H1 (cell line): Measurements from ENCODE around the gene RRAGC. TPM values are rescaled to one million over a fixed set of nuclear protein-coding genes. Genes with fewer than 3 reads are reported as not detected.
A peak's percentile ranks its signal among the peaks of the same experiment; 100 is the strongest.

Experiments used
- CTCF ChIA-PET: fragments of 300-600 bp; sonication (Branson Sonifier 250); formaldehyde crosslinking; loops from one replicate; lab custom pipeline; 2021; ENCODE audit not compliant: partially characterized antibody; lab: Charles Lee
- POLR2A ChIA-PET: fragments of 300-600 bp; sonication (Branson Sonifier 250); formaldehyde crosslinking; loops from one replicate; lab custom pipeline; 2021; ENCODE audit warnings: inconsistent platforms; ENCODE audit not compliant: partially characterized antibody; lab: Charles Lee
- DNase-seq, 2 experiments: peaks; one replicate each; pipeline versions ENCODE4 v3.0.0 to v3.0.0-alpha.2; 2010 to 2022; ENCODE audit warnings: low spot score in 2 of 2, low read depth in 1 of 2, mixed read lengths in 1 of 2
- FAIRE-seq: peaks from 2 replicates; lab custom pipeline; 2011; peaks lifted over from hg19 to GRCh38; lab: Jason Lieb, UNC
- H2AFZ ChIP-seq: 2 replicates; pipeline ENCODE4 v1.8.1; 2012; ENCODE audit warnings: low read length, inconsistent platforms
- H2AK5ac ChIP-seq: 2 replicates; pipeline ENCODE4 v1.6.1; 2013; ENCODE audit warnings: low read depth, low read length
- H2BK120ac ChIP-seq: replicated peaks from 2 replicates; pipeline ENCODE3; 2013; ENCODE audit warnings: low read depth, low read length, inconsistent platforms
- H2BK12ac ChIP-seq: 2 replicates; pipeline ENCODE4 v1.6.1; 2013; ENCODE audit warnings: low read depth, low read length
- H2BK15ac ChIP-seq: 2 replicates; pipeline ENCODE4 v1.6.1; 2013; ENCODE audit warnings: low read length
- H2BK20ac ChIP-seq: 2 replicates; pipeline ENCODE4 v1.6.1; 2013; ENCODE audit warnings: low read length
- H2BK5ac ChIP-seq: 2 replicates; pipeline ENCODE4 v1.6.1; 2013; ENCODE audit warnings: low read depth, low read length
- H3K14ac ChIP-seq: 2 replicates; pipeline ENCODE4 v1.6.1; 2013; ENCODE audit warnings: inconsistent platforms; ENCODE audit not compliant: insufficient read length
- H3K18ac ChIP-seq: 2 replicates; pipeline ENCODE4 v1.6.1; 2013; ENCODE audit warnings: low read length; ENCODE audit errors: extremely low read depth
- H3K23ac ChIP-seq: 2 replicates; pipeline ENCODE4 v1.6.1; 2013; ENCODE audit warnings: inconsistent platforms; ENCODE audit not compliant: insufficient read length
- H3K23me2 ChIP-seq: 2 replicates; pipeline ENCODE4 v1.6.1; 2013; ENCODE audit warnings: low read depth, low read length
- H3K27ac ChIP-seq: 2 replicates; pipeline ENCODE4 v1.6.1; 2011; ENCODE audit warnings: low read depth, low read length, inconsistent platforms
- H3K27me3 ChIP-seq, 4 experiments: replicated peaks in 1 of 4; 1 replicate in 1 of 4; 2 replicates in 3 of 4; pipeline versions ENCODE4 v1.6.1 to v1.8.1; 2011 to 2013; ENCODE audit warnings: low read length in 3 of 4, mild to moderate bottlenecking in 3 of 4, inconsistent platforms in 2 of 4, mixed read lengths in 2 of 4, moderate library complexity in 1 of 4; ENCODE audit not compliant: control insufficient read depth in 3 of 4, insufficient read depth in 3 of 4; ENCODE audit errors: extremely low read depth in 1 of 4
- H3K36me3 ChIP-seq, 4 experiments: 2 replicates each; pipeline versions ENCODE4 v1.6.1 to v1.8.1; 2011 to 2013; ENCODE audit warnings: mild to moderate bottlenecking in 4 of 4, low read length in 3 of 4, moderate library complexity in 2 of 4, control low read depth in 1 of 4, inconsistent platforms in 1 of 4; ENCODE audit not compliant: insufficient read depth in 4 of 4, control insufficient read depth in 2 of 4
- H3K4ac ChIP-seq: replicated peaks from 2 replicates; pipeline ENCODE3; 2013; ENCODE audit warnings: low read length, low read depth, mixed read lengths, inconsistent platforms; ENCODE audit not compliant: insufficient read length
- H3K4me1 ChIP-seq, 4 experiments: replicated peaks in 1 of 4; 1 replicate in 1 of 4; 2 replicates in 3 of 4; pipeline versions ENCODE4 v1.6.1 to v1.8.1; 2011 to 2013; ENCODE audit warnings: low read length in 3 of 4, inconsistent platforms in 2 of 4, mixed read lengths in 1 of 4; ENCODE audit not compliant: insufficient read depth in 4 of 4, control insufficient read depth in 3 of 4
- H3K4me2 ChIP-seq, 2 experiments: 2 replicates each; pipeline versions ENCODE4 v1.6.1 to v1.8.1; 2011 to 2013; ENCODE audit warnings: low read depth in 2 of 2, low read length in 2 of 2, control low read depth in 1 of 2, inconsistent platforms in 1 of 2, mild to moderate bottlenecking in 1 of 2; ENCODE audit not compliant: insufficient read depth in 1 of 2
- H3K4me3 ChIP-seq, 4 experiments: fragments of 200-600, 300-600 bp in 1 of 4; sonication (generic), shearing (Covaris generic), sonication (Bioruptor Twin) in 1 of 4; 2 replicates each; pipeline versions ENCODE4 v1.5.1 to v1.8.1; 2011 to 2016; ENCODE audit warnings: low read length in 4 of 4, low read depth in 3 of 4, control low read depth in 2 of 4, inconsistent platforms in 2 of 4, mild to moderate bottlenecking in 2 of 4, mixed read lengths in 1 of 4, moderate library complexity in 1 of 4; ENCODE audit not compliant: insufficient read depth in 2 of 4; ENCODE audit errors: extremely low read depth in 1 of 4
- H3K56ac ChIP-seq: replicated peaks from 2 replicates; pipeline ENCODE3; 2013; ENCODE audit warnings: low read depth, mild to moderate bottlenecking, mixed read lengths, low read length, inconsistent platforms; ENCODE audit not compliant: insufficient read length
- H3K79me1 ChIP-seq: 2 replicates; pipeline ENCODE4 v1.6.1; 2013; ENCODE audit warnings: low read depth, low read length, control low read depth
- H3K79me2 ChIP-seq, 2 experiments: 2 replicates each; pipeline versions ENCODE4 v1.6.1 to v1.8.1; 2012 to 2013; ENCODE audit warnings: low read length in 2 of 2, mild to moderate bottlenecking in 2 of 2, inconsistent platforms in 1 of 2; ENCODE audit not compliant: insufficient read depth in 2 of 2, control insufficient read depth in 1 of 2
- H3K9ac ChIP-seq, 4 experiments: replicated peaks in 1 of 4; 1 replicate in 1 of 4; 2 replicates in 3 of 4; pipeline versions ENCODE4 v1.6.1 to v1.8.1; 2011 to 2013; ENCODE audit warnings: low read depth in 3 of 4, low read length in 3 of 4, control low read depth in 2 of 4, mild to moderate bottlenecking in 2 of 4, moderate library complexity in 2 of 4, inconsistent platforms in 1 of 4; ENCODE audit errors: extremely low read depth in 1 of 4
- H3K9me3 ChIP-seq, 2 experiments: 2 replicates each; pipeline versions ENCODE4 v1.6.1 to v1.8.1; 2012 to 2013; ENCODE audit warnings: mild to moderate bottlenecking in 2 of 2, moderate library complexity in 2 of 2, control low read depth in 1 of 2, inconsistent platforms in 1 of 2, low read depth in 1 of 2, low read length in 1 of 2, mixed read lengths in 1 of 2; ENCODE audit not compliant: insufficient read depth in 2 of 2
- H4K20me1 ChIP-seq, 2 experiments: replicated peaks in 1 of 2; 2 replicates each; pipeline versions ENCODE3 to v1.8.1; 2011 to 2013; ENCODE audit warnings: inconsistent platforms in 2 of 2, low read length in 2 of 2, mild to moderate bottlenecking in 1 of 2; ENCODE audit not compliant: insufficient read depth in 2 of 2, control insufficient read depth in 1 of 2
- H4K5ac ChIP-seq: 2 replicates; pipeline ENCODE4 v1.6.1; 2013; ENCODE audit warnings: low read length, low read depth, mixed read lengths, inconsistent platforms; ENCODE audit not compliant: insufficient read length
- H4K8ac ChIP-seq: 2 replicates; pipeline ENCODE4 v1.8.0; 2013; ENCODE audit warnings: mild to moderate bottlenecking, moderate library complexity, low read length, inconsistent platforms; ENCODE audit not compliant: insufficient read depth; ENCODE audit errors: extremely low read depth
- H4K91ac ChIP-seq: replicated peaks from 2 replicates; pipeline ENCODE3; 2013; ENCODE audit warnings: low read length, mixed read lengths, inconsistent platforms; ENCODE audit not compliant: insufficient read length
- RBBP5 ChIP-seq: IDR thresholded peaks from 2 replicates; pipeline ENCODE4 v1.7.1; 2012; ENCODE audit warnings: low read depth, mild to moderate bottlenecking, inconsistent platforms, low read length, moderate library complexity, borderline replicate concordance
- WGBS, 2 experiments: shearing (Covaris generic) in 1 of 2; methylation state at CpG; one replicate each; pipeline versions ENCODE4 v1.1.6 to v1.1.7; 2013 to 2015; ENCODE audit warnings: low lambda C conversion rate in 2 of 2, mixed read lengths in 2 of 2, inconsistent platforms in 1 of 2, low coverage in 1 of 2, missing lambda C conversion rate in 1 of 2; ENCODE audit not compliant: insufficient replicate concordance in 2 of 2, insufficient coverage in 1 of 2, insufficient read length in 1 of 2; ENCODE audit errors: extremely low coverage in 1 of 2, missing lambda C conversion rate in 1 of 2; 5-methylcytosine and 5-hydroxymethylcytosine counted together
- polyA plus RNA-seq, 7 experiments: library from polyadenylated mRNA; depleted of rRNA in 3 of 7; stranded (reverse) in 5 of 7; unstranded in 2 of 7; fragments of >200 nt in 5 of 7; fragments of 200-250 nt in 2 of 7; gene quantifications; 1 replicate in 5 of 7; 2 replicates in 1 of 7; 4 replicates in 1 of 7; pipeline versions ENCODE4 v1.2.1 to v1.2.3, GENCODE V29; 2011 to 2013; ENCODE audit warnings: missing spikeins in 2 of 7, mixed read lengths in 2 of 7
- total RNA-seq: library from RNA; stranded (reverse); fragmentation: NEBNext Ultra II Directional; extraction: Animal tissue kit (Norgen Biotek cat#: 25700); gene quantifications from 2 replicates; pipeline ENCODE4 v1.2.1, GENCODE V29; 2021

RRAGC gene
- total and polyA plus RNA-seq, 2 of the 8 experiments (the other 6 are each of a cell fraction or from before 2014, with no cell fraction given), result 12.0 to 16.5 TPM

GRCh38 chr1:38819516-38819915 is 40.1 kb downstream of the RRAGC start:
- H2BK20ac ChIP-seq, result no peak overlapping the region
- peaks cover 6 to 36% (median 26%) of the 10 kb centered on the region in 4 experiments for H3K27me3 ChIP-seq
- WGBS, 2 experiments, result 73% methylated on average over 2 of the region's 2 CpGs; no CpG with 5 or more reads in 1 of the 2 experiments
- H3K23me2 ChIP-seq, result peaks cover 4% of the 10 kb centered on the region; the same call in 1 of the 2 replicates
- no peak overlapping the region for H3K4ac ChIP-seq
- POLR2A ChIA-PET, result interaction anchor here (0.9 to 1.5 kb wide), 2 partner anchors 178 to 195 kb away, joined by 3 read pairs; no protein-coding TSS in a partner anchor
- no peak overlapping the region for H4K91ac ChIP-seq
- no peak overlapping the region for H3K27ac ChIP-seq
- H3K36me3 ChIP-seq, result no peaks in the 10 kb centered on the region
- H3K18ac ChIP-seq, result no peak overlapping the region
- DNase-seq, result no peak
- no peaks in the 10 kb centered on the region for H3K79me2 ChIP-seq
- no peak for FAIRE-seq
- H3K4me3 ChIP-seq, result no peak overlapping the region
- no peaks in the 10 kb centered on the region for H4K20me1 ChIP-seq
- no peak overlapping the region for H2BK5ac ChIP-seq
- H3K79me1 ChIP-seq, result no peaks in the 10 kb centered on the region
- H4K5ac ChIP-seq, result no peak overlapping the region
- peaks cover 0 to 4% of the 10 kb centered on the region in 2 experiments; a peak in 2 of 4 replicates for H3K9me3 ChIP-seq
- no peak overlapping the region for H3K9ac ChIP-seq
- H2BK15ac ChIP-seq, result no peak overlapping the region
- H2BK120ac ChIP-seq, result no peak overlapping the region
- no peak overlapping the region for H2AK5ac ChIP-seq
- H3K4me1 ChIP-seq, result peaks cover 0 to 4% (median 1%) of the 10 kb centered on the region in 4 experiments; a peak in 2 of 7 replicates
- CTCF ChIA-PET, result interaction anchor here (0.6 to 8.1 kb wide), 35 partner anchors 9 to 828 kb away, joined by 3 to 71 read pairs (median 4); no protein-coding TSS in a partner anchor
- TF ChIP-seq RBBP5, result no peak
- H4K8ac ChIP-seq, result no peak overlapping the region
- H3K4me2 ChIP-seq, result peak overlapping the region in 1 of 2 experiments; percentile 83; a peak in 1 of 4 replicates
- H3K56ac ChIP-seq, result no peak overlapping the region
- no peak overlapping the region for H2AFZ ChIP-seq
- H2BK12ac ChIP-seq, result peak overlapping the region; percentile 61; the same call in 1 of the 2 replicates
- H3K14ac ChIP-seq, result no peak overlapping the region
- no peak overlapping the region for H3K23ac ChIP-seq
